ENCODE measurements around the gene TMCC3. TPM values are rescaled to one million over a fixed set of nuclear protein-coding genes. Genes with fewer than 3 reads are reported as not detected.

TMCC3 gene
- total and polyA plus RNA-seq, 2 experiments from 2014 or later: 1.4 to 3.6 TPM

- TF ChIP-seq REST (IDR thresholded peaks at IDR 0.05; ENCODE audit: unreplicated experiment) (no peak), EZH2 (IDR thresholded peaks at IDR 0.05; ENCODE audit: low read depth, unreplicated experiment) (no peak), CTCF (conservative IDR thresholded peaks at IDR 0.05; ENCODE audit: low read depth in 2 of 2) (no peak)
Observed at GRCh38 chr12:94648578-94648977, 1.8 kb downstream of the TMCC3 start (continued).

- peaks cover 4% of the 10 kb centered on the region; the same call in 1 of the 2 replicates for H3F3A ChIP-seq (replicated peaks; ENCODE audit: low read depth)
- peaks cover 23% of the 10 kb centered on the region for H3K27me3 ChIP-seq (ENCODE audit: insufficient read depth)
- Mint-ChIP-seq H3K9me3 (no peaks in the 10 kb centered on the region; the same call in 2 of the 3 replicates), H3K4me1 (peaks cover 9% of the 10 kb centered on the region), H3K27ac (no peak overlapping the region), H3K4me3 (no peak overlapping the region), H3K36me3 (ENCODE audit: low read depth) (no peaks in the 10 kb centered on the region; the same call in 2 of the 3 replicates), H3K27me3 (ENCODE audit: insufficient read depth, low read depth, poor library complexity) (peaks cover 16% of the 10 kb centered on the region)
- no peaks in the 10 kb centered on the region for H3K79me2 ChIP-seq (replicated peaks; ENCODE audit: insufficient read depth)
- no peaks in the 10 kb centered on the region for H3K9me2 ChIP-seq (ENCODE audit: insufficient read depth)
- no peak overlapping the region for H2AFZ ChIP-seq
- H3K4me2 ChIP-seq: no peak overlapping the region
- H3K36me3 ChIP-seq (ENCODE audit: insufficient read depth): no peaks in the 10 kb centered on the region
- no peak for TF ChIP-seq ETS1 (IDR thresholded peaks at IDR 0.05)
- no peak for TF ChIP-seq ZNF114 (CRISPR knock-in tag; IDR thresholded peaks at IDR 0.05)
- TF ChIP-seq ZNF331 (CRISPR knock-in tag; IDR thresholded peaks at IDR 0.05; ENCODE audit: low read depth): no peak
- no peak overlapping the region for H3K27ac ChIP-seq (ENCODE audit: low read depth)
- ATAC-seq (no peak), DNase-seq (ENCODE audit: low spot score) (no peak)
- H3K4me1 ChIP-seq (ENCODE audit: insufficient read depth): peaks cover 5% of the 10 kb centered on the region
- peaks cover 4% of the 10 kb centered on the region; the same call in 1 of the 2 replicates for H4K20me1 ChIP-seq (replicated peaks; ENCODE audit: insufficient read depth)
- H3K4me3 ChIP-seq: no peak overlapping the region
Observed at GRCh38 chr12:94644141-94644979, 6.0 kb downstream of the TMCC3 start.

All from GM23338 (cell line).